ENCODE measurements around the gene PLEKHA6. TPM values are rescaled to one million over a fixed set of nuclear protein-coding genes. Genes with fewer than 3 reads are reported as not detected.

Gene PLEKHA6
- total and polyA plus RNA-seq, 10 donors = 0.47 to 6.5 (median 2.7) TPM

GRCh38 chr1:204266504-204267034 lies 93.2 kb downstream of the PLEKHA6 start:
- Histone ChIP-seq H3K27me3 (replicated peaks in 1 of 7) (no peaks in the 10 kb centered on the region), H3K9me3 (no peaks in the 10 kb centered on the region), H3K27ac (peak overlapping the region in 1 of 8 donors; percentile 58), H3K36me3 (no peaks in the 10 kb centered on the region), H3K4me1 (peaks cover 0 to 18% (median 12%) of the 10 kb centered on the region in 6 donors), H3K4me3 (no peak overlapping the region)
- intact Hi-C loops (cut with DNase I; ENCODE audit: low total_unique reads) = no loop called here
- WGBS, 5 donors = 74 to 93% (median 79%) methylated on average over 5 of the region's 5 CpGs
- DNase-seq = peak; percentile 16
- TF ChIP-seq POLR2AphosphoS5 (IDR thresholded peaks at IDR 0.05) = no peak
- TF ChIP-seq CTCF (IDR thresholded peaks at IDR 0.05 in 8 of 11, conservative IDR thresholded peaks at IDR 0.05 in 3 of 11) = no peak
- no peak for TF ChIP-seq POLR2A (IDR thresholded peaks at IDR 0.05)

GRCh38 chr1:204265665-204266064 lies 94.1 kb downstream of the PLEKHA6 start:
- H3K36me3 ChIP-seq = no peaks in the 10 kb centered on the region
- no peaks in the 10 kb centered on the region for H3K27me3 ChIP-seq (replicated peaks in 1 of 7)
- no peak overlapping the region for H3K4me3 ChIP-seq
- H3K9me3 ChIP-seq = no peaks in the 10 kb centered on the region
- 47 to 64% (median 58%) methylated on average over 2 of the region's 2 CpGs for WGBS, 5 donors
- H3K4me1 ChIP-seq = peaks cover 0 to 18% (median 12%) of the 10 kb centered on the region in 6 donors
- no peak for DNase-seq
- intact Hi-C loops (cut with DNase I; ENCODE audit: low total_unique reads) = no loop called here
- TF ChIP-seq POLR2A (IDR thresholded peaks at IDR 0.05) = no peak
- no peak for TF ChIP-seq CTCF (IDR thresholded peaks at IDR 0.05 in 8 of 11, conservative IDR thresholded peaks at IDR 0.05 in 3 of 11)
- TF ChIP-seq POLR2AphosphoS5 (IDR thresholded peaks at IDR 0.05) = no peak
- H3K27ac ChIP-seq = peak overlapping the region in 3 of 8 donors; percentile 20 to 67 (median 58)

DNA sequence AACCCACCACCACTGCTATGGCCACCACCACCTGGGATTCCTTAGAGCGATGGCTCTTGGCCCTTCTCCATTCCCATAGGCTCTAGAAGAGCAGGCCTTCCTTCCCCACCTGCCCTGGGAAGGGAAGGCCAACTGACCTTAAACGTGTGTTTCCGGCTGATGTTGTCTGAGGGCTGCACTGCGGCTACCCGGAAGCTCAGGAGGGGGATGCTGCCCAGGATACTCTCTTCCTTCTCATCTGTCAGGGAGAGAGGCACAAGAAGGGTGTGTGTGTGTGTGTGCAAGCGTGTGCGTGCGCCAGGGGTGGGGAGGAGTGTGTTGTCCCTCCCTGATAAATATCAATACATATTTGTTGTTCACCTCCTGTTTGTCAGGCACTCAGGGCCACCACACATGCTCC lies 94.9 kb downstream of the PLEKHA6 start:
- Histone ChIP-seq H3K4me3 (no peak overlapping the region), H3K27ac (peak overlapping the region in 5 of 8 donors; percentile 22 to 67 (median 49)), H3K9me3 (no peaks in the 10 kb centered on the region), H3K27me3 (replicated peaks in 1 of 7) (no peaks in the 10 kb centered on the region), H3K36me3 (no peaks in the 10 kb centered on the region), H3K4me1 (peaks cover 0 to 18% (median 12%) of the 10 kb centered on the region in 6 donors)
- 60 to 81% (median 72%) methylated on average over 5 to 8 of the region's 8 CpGs for WGBS, 5 donors
- intact Hi-C loops (cut with DNase I; ENCODE audit: low total_unique reads) = no loop called here
- no peak for TF ChIP-seq CTCF (IDR thresholded peaks at IDR 0.05 in 8 of 11, conservative IDR thresholded peaks at IDR 0.05 in 3 of 11)
- peak in 2 of 3 donors; percentile 74 to 78 for TF ChIP-seq POLR2AphosphoS5 (IDR thresholded peaks at IDR 0.05)
- DNase-seq = no peak

DNA sequence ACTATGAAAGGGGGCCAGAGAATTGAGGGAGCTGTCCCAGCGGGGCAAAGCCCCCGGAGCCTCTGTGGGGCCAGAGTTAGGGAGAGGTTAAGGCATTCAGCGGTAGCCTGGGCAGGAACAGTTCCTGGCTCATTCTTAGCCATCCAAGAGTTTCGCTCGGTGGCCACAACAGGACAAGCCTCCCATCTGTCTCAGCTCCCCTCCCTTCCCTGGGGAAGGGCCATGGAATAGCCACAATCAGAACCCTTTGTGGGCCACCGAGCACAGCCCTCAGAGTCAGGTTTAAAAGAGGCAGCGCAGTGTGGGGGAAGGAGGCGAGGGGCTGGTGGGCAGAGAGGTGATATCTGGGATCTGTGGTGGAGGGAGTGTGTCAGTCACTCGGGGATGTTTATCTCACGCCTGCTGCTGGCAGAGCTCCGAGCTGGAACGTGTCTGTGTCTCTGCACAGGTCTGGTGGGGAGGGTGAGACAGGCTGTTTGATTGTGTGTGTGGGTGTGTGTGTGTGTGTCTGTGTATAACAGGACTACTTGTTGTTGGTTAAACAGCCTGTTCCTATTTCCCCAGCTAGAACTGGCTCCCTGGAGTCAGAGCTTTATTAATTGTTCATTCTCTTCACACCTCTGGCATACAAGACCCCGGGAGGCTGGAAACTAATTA lies 96.3 kb downstream of the PLEKHA6 start:
- Histone ChIP-seq H3K36me3 (no peaks in the 10 kb centered on the region), H3K4me1 (peaks cover 0 to 18% (median 12%) of the 10 kb centered on the region in 6 donors), H3K9me3 (no peaks in the 10 kb centered on the region), H3K27me3 (replicated peaks in 1 of 7) (no peaks in the 10 kb centered on the region), H3K27ac (peak overlapping the region in 2 of 8 donors; percentile 44 to 58), H3K4me3 (no peak overlapping the region)
- DNase-seq = no peak
- WGBS, 5 donors = 71 to 87% (median 74%) methylated on average over 13 of the region's 13 CpGs
- intact Hi-C loops (cut with DNase I; ENCODE audit: low total_unique reads) = no loop called here
- no peak for TF ChIP-seq CTCF (IDR thresholded peaks at IDR 0.05 in 8 of 11, conservative IDR thresholded peaks at IDR 0.05 in 3 of 11)
- no peak for TF ChIP-seq POLR2AphosphoS5 (IDR thresholded peaks at IDR 0.05)
- TF ChIP-seq POLR2A (IDR thresholded peaks at IDR 0.05) = no peak
